Esophagus muscularis mucosa (tissue), 4 donors: ENCODE results near the gene FANCB.

ENCODE experiments used
- EP300 ChIP-seq: sonication (generic); formaldehyde crosslinking; IDR thresholded peaks from one replicate; pipeline ENCODE4 v1.6.1; 2017; ENCODE audit warnings: antibody characterized with exemption
- POLR2A ChIP-seq: fragments of 450-650 bp; IDR thresholded peaks from one replicate; pipeline ENCODE4 v1.6.1; 2017; ENCODE audit warnings: antibody characterized with exemption, moderate library complexity, mild to moderate bottlenecking, low read depth
- POLR2AphosphoS5 ChIP-seq, 2 donors: sonication (generic); formaldehyde crosslinking; IDR thresholded peaks; one replicate each; pipeline ENCODE4 v1.6.1; 2017; ENCODE audit warnings: antibody characterized with exemption in 2 of 2
- TF ChIP-seq, protein P1 (sequence below), 3 experiments: fragments of 200-600 bp in 2 of 3; fragments of 450-650 bp in 1 of 3; sonication (generic) in 2 of 3; IDR thresholded peaks; one replicate each; pipeline ENCODE4 v1.5.1; 2017 to 2019; ENCODE audit warnings: antibody characterized with exemption in 3 of 3, mild to moderate bottlenecking in 2 of 3, moderate library complexity in 1 of 3

DNA sequence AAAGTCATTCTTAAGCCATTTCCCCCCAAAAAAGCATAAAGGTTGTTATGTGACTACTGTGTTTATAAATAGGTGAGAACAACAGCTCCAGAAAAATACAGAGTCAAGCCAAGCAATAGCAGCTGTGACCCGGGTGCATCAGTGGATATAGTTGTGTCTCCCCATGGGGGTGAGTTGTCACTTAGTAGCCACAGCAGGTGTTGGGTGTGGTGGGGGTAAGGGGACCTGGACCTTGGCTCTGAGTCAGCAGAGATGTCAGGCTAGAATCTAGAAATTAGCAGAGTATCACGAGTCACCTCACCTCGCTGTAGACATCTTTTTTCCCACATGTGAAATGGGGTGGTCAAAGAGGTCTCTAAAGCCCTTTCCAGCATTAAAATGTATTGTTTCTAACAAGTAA, 42.7 kb upstream of the FANCB start:
- TF ChIP-seq, protein P1, sequence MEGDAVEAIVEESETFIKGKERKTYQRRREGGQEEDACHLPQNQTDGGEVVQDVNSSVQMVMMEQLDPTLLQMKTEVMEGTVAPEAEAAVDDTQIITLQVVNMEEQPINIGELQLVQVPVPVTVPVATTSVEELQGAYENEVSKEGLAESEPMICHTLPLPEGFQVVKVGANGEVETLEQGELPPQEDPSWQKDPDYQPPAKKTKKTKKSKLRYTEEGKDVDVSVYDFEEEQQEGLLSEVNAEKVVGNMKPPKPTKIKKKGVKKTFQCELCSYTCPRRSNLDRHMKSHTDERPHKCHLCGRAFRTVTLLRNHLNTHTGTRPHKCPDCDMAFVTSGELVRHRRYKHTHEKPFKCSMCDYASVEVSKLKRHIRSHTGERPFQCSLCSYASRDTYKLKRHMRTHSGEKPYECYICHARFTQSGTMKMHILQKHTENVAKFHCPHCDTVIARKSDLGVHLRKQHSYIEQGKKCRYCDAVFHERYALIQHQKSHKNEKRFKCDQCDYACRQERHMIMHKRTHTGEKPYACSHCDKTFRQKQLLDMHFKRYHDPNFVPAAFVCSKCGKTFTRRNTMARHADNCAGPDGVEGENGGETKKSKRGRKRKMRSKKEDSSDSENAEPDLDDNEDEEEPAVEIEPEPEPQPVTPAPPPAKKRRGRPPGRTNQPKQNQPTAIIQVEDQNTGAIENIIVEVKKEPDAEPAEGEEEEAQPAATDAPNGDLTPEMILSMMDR (IDR thresholded peaks at IDR 0.05) = no peak
- TF ChIP-seq POLR2AphosphoS5 (IDR thresholded peaks at IDR 0.05) (no peak), EP300 (no peak), POLR2A (no peak)
